Small intestine (tissue), 7 donors: Measurements from ENCODE around the gene HTT-AS. TPM values are rescaled to one million over a fixed set of nuclear protein-coding genes. Genes with fewer than 3 reads are reported as not detected.
A peak's percentile ranks its signal among the peaks of the same experiment; 100 is the strongest.

ENCODE experiments used
- DNase-seq, 2 donors: peaks; one replicate each; pipeline versions ENCODE4 v3.0.0 to v3.0.0-alpha.2; 2013
- FAIRE-seq: peaks from 2 replicates; lab custom pipeline; 2012; peaks lifted over from hg19 to GRCh38; lab: Jason Lieb, UNC
- H3K27ac ChIP-seq, 3 donors: one replicate each; pipeline ENCODE4 v1.5.1; 2013; ENCODE audit warnings: low read length in 2 of 3, mild to moderate bottlenecking in 2 of 3, control low read depth in 1 of 3, inconsistent platforms in 1 of 3, low read depth in 1 of 3, moderate library complexity in 1 of 3
- H3K27me3 ChIP-seq, 3 donors: one replicate each; pipeline ENCODE4 v1.6.1; 2013; ENCODE audit warnings: low read length in 3 of 3, inconsistent platforms in 1 of 3; ENCODE audit not compliant: control insufficient read depth in 3 of 3, insufficient read depth in 3 of 3
- H3K36me3 ChIP-seq, 3 donors: one replicate each; pipeline ENCODE4 v1.6.1; 2013; ENCODE audit warnings: low read length in 3 of 3, inconsistent platforms in 1 of 3, low read depth in 1 of 3, mild to moderate bottlenecking in 1 of 3, moderate library complexity in 1 of 3; ENCODE audit not compliant: control insufficient read depth in 3 of 3, insufficient read depth in 2 of 3
- H3K4me1 ChIP-seq, 3 donors: one replicate each; pipeline ENCODE4 v1.6.1; 2013; ENCODE audit warnings: low read length in 2 of 3, inconsistent platforms in 1 of 3, low read depth in 1 of 3, mild to moderate bottlenecking in 1 of 3, moderate library complexity in 1 of 3; ENCODE audit not compliant: control insufficient read depth in 3 of 3, insufficient read depth in 2 of 3
- H3K4me3 ChIP-seq, 3 donors: one replicate each; pipeline ENCODE4 v1.5.1; 2013; ENCODE audit warnings: low read length in 3 of 3, control low read depth in 1 of 3, inconsistent platforms in 1 of 3, low read depth in 1 of 3, mild to moderate bottlenecking in 1 of 3, moderate library complexity in 1 of 3
- H3K9me3 ChIP-seq, 2 donors: one replicate each; pipeline ENCODE4 v1.6.1; 2013; ENCODE audit warnings: low read depth in 1 of 2, low read length in 1 of 2; ENCODE audit not compliant: control insufficient read depth in 2 of 2, insufficient read depth in 1 of 2
- WGBS, 3 donors: extraction: QIAGEN DNeasy Blood & Tissue Kit; methylation state at CpG; one replicate each; pipeline ENCODE4 v1.1.7; 2013; 5-methylcytosine and 5-hydroxymethylcytosine counted together
- polyA plus RNA-seq, 4 donors: library from polyadenylated mRNA; stranded (reverse) in 3 of 4; unstranded in 1 of 4; fragments of 200-250 nt in 3 of 4; fragments of 120-200 nt in 1 of 4; gene quantifications; one replicate each; pipeline versions ENCODE4 v1.2.1 to v1.2.3, GENCODE V29; 2013
- donor health status: healthy with polysubstance abuse.
- donor health status: control.
- donor health status: control.
- donor health status: Bipolar disorder and iron deficiency.
- donor health status: healthy.

Gene HTT-AS
- polyA plus RNA-seq, 4 donors = not detected

- no peak for FAIRE-seq
- no peaks in the 10 kb centered on the region for H3K36me3 ChIP-seq
- DNase-seq = no peak
- peaks cover 0 to 9% of the 10 kb centered on the region in 2 donors for H3K9me3 ChIP-seq
- no peak overlapping the region for H3K4me3 ChIP-seq
- 86 to 92% (median 92%) methylated on average over 8 of the region's 8 CpGs for WGBS, 3 donors
- no peaks in the 10 kb centered on the region for H3K4me1 ChIP-seq
- H3K27me3 ChIP-seq = peaks cover 0 to 2% (median 0%) of the 10 kb centered on the region in 3 donors
- no peak overlapping the region for H3K27ac ChIP-seq
Observed at GRCh38 chr4:3022112-3022511, 52.2 kb downstream of the HTT-AS start.

GRCh38 chr4:3021627-3022026 is 52.7 kb downstream of the HTT-AS start:
- H3K4me3 ChIP-seq = no peak overlapping the region
- peaks cover 0 to 2% (median 0%) of the 10 kb centered on the region in 3 donors for H3K27me3 ChIP-seq
- no peak for DNase-seq
- 83 to 92% (median 85%) methylated on average over 8 of the region's 8 CpGs for WGBS, 3 donors
- H3K27ac ChIP-seq = no peak overlapping the region
- H3K9me3 ChIP-seq = peaks cover 0 to 9% of the 10 kb centered on the region in 2 donors
- no peaks in the 10 kb centered on the region for H3K36me3 ChIP-seq
- no peaks in the 10 kb centered on the region for H3K4me1 ChIP-seq
- FAIRE-seq = no peak

GRCh38 chr4:3021127-3021526 is 53.2 kb downstream of the HTT-AS start:
- no peak overlapping the region for H3K4me3 ChIP-seq
- H3K36me3 ChIP-seq = no peaks in the 10 kb centered on the region
- WGBS, 3 donors = 65 to 78% (median 68%) methylated on average over 6 of the region's 6 CpGs
- no peaks in the 10 kb centered on the region for H3K4me1 ChIP-seq
- H3K9me3 ChIP-seq = peaks cover 0 to 9% of the 10 kb centered on the region in 2 donors
- DNase-seq (no peak), FAIRE-seq (no peak)
- no peak overlapping the region for H3K27ac ChIP-seq
- H3K27me3 ChIP-seq = peaks cover 0 to 2% (median 0%) of the 10 kb centered on the region in 3 donors

GRCh38 chr4:3019145-3019846 is 55.0 kb downstream of the HTT-AS start:
- H3K27ac ChIP-seq = no peak overlapping the region
- WGBS, 3 donors = 83 to 85% (median 83%) methylated on average over 13 of the region's 13 CpGs
- H3K4me1 ChIP-seq = no peaks in the 10 kb centered on the region
- H3K27me3 ChIP-seq = peaks cover 0 to 2% (median 0%) of the 10 kb centered on the region in 3 donors
- H3K9me3 ChIP-seq = peaks cover 0 to 9% of the 10 kb centered on the region in 2 donors
- no peak for FAIRE-seq
- H3K36me3 ChIP-seq = no peaks in the 10 kb centered on the region
- no peak overlapping the region for H3K4me3 ChIP-seq
- no peak for DNase-seq

- DNase-seq (no peak), FAIRE-seq (no peak)
- Histone ChIP-seq H3K27me3 (no peaks in the 10 kb centered on the region), H3K9me3 (no peaks in the 10 kb centered on the region), H3K4me1 (peaks cover 0 to 5% (median 4%) of the 10 kb centered on the region in 3 donors), H3K27ac (no peak overlapping the region), H3K36me3 (no peaks in the 10 kb centered on the region), H3K4me3 (no peak overlapping the region)
- 75 to 80% (median 78%) methylated on average over 4 of the region's 4 CpGs for WGBS, 3 donors
Observed at GRCh38 chr4:3017504-3017903, 56.8 kb downstream of the HTT-AS start.

GRCh38 chr4:3016961-3017360 is 57.4 kb downstream of the HTT-AS start:
- Histone ChIP-seq H3K27ac (no peak overlapping the region), H3K4me1 (peaks cover 0 to 5% (median 4%) of the 10 kb centered on the region in 3 donors), H3K4me3 (no peak overlapping the region), H3K27me3 (no peaks in the 10 kb centered on the region), H3K9me3 (no peaks in the 10 kb centered on the region), H3K36me3 (no peaks in the 10 kb centered on the region)
- 77 to 85% (median 82%) methylated on average over 4 of the region's 4 CpGs for WGBS, 3 donors
- FAIRE-seq (no peak), DNase-seq (no peak)

GRCh38 chr4:3013839-3014350 is 60.4 kb downstream of the HTT-AS start:
- 12 to 49% (median 20%) methylated on average over 8 of the region's 8 CpGs for WGBS, 3 donors
- DNase-seq (peak; percentile 77 to 82), FAIRE-seq (no peak)
- no peaks in the 10 kb centered on the region for H3K36me3 ChIP-seq
- no peak overlapping the region for H3K4me3 ChIP-seq
- H3K27ac ChIP-seq = no peak overlapping the region
- no peaks in the 10 kb centered on the region for H3K27me3 ChIP-seq
- H3K9me3 ChIP-seq = no peaks in the 10 kb centered on the region
- peaks cover 0 to 8% (median 4%) of the 10 kb centered on the region in 3 donors for H3K4me1 ChIP-seq
